GM23338 (cell line): Measurements from ENCODE around the gene NT5C.
"Not testable (repeated sequence)": the region's sequence is repeated elsewhere in the genome, so short reads cannot be mapped to it uniquely, and the experiment has no call there.

Source experiments
- CREB1 ChIP-seq: fragments of 250-450 bp; sonication (Bioruptor Pico); IDR thresholded peaks from 2 replicates; pipeline ENCODE4 v1.5.0; 2020; ENCODE audit warnings: low read depth, mild to moderate bottlenecking, moderate library complexity
- CTCF ChIP-seq, 2 experiments: fragments of 200-600 bp in 1 of 2; sonication (generic) in 1 of 2; conservative IDR thresholded peaks; 2 replicates each; pipeline versions ENCODE4 v1.5.1 to v1.6.1; 2016 to 2017; ENCODE audit warnings: antibody characterized with exemption in 2 of 2, low read depth in 2 of 2, mild to moderate bottlenecking in 2 of 2, moderate library complexity in 1 of 2
- ETS1 ChIP-seq: IDR thresholded peaks from 2 replicates; pipeline ENCODE4 v1.6.1; 2016; ENCODE audit warnings: antibody characterized with exemption
- EZH2 ChIP-seq: fragments of 200-600 bp; sonication (generic); IDR thresholded peaks from one replicate; pipeline ENCODE4 v1.8.0; 2017; ENCODE audit warnings: antibody characterized with exemption, mild to moderate bottlenecking, low read depth; ENCODE audit not compliant: unreplicated experiment
- EZH2phosphoT487 ChIP-seq: fragments of 200-600 bp; sonication (generic); IDR thresholded peaks from one replicate; pipeline ENCODE4 v1.8.1; 2018; ENCODE audit warnings: antibody characterized with exemption; ENCODE audit not compliant: unreplicated experiment
- JUNB ChIP-seq: IDR thresholded peaks from one replicate; pipeline ENCODE4 v1.6.1; 2016; ENCODE audit warnings: antibody characterized with exemption; ENCODE audit not compliant: unreplicated experiment
- NANOG ChIP-seq: IDR thresholded peaks from 2 replicates; pipeline ENCODE4 v1.6.1; 2016; ENCODE audit warnings: antibody characterized with exemption, borderline replicate concordance
- POLR2AphosphoS5 ChIP-seq: IDR thresholded peaks from 2 replicates; pipeline ENCODE4 v1.6.1; 2016; ENCODE audit warnings: antibody characterized with exemption, low read depth
- STAT1 ChIP-seq: IDR thresholded peaks from one replicate; pipeline ENCODE4 v1.6.1; 2016; ENCODE audit warnings: antibody characterized with exemption; ENCODE audit not compliant: unreplicated experiment
- ZNF114 ChIP-seq: fragments of 250-450 bp; sonication (Bioruptor Pico); IDR thresholded peaks from 2 replicates; pipeline ENCODE4 v1.5.0; 2020; ENCODE audit warnings: mild to moderate bottlenecking, moderate library complexity
- ZNF331 ChIP-seq: fragments of 250-450 bp; sonication (Bioruptor Pico); IDR thresholded peaks from 2 replicates; pipeline ENCODE4 v1.5.0; 2020; ENCODE audit warnings: low read depth, mild to moderate bottlenecking, moderate library complexity
- TF ChIP-seq, protein P1 (sequence below): IDR thresholded peaks from one replicate; pipeline ENCODE4 v1.6.1; 2018; ENCODE audit warnings: antibody characterized with exemption; ENCODE audit not compliant: unreplicated experiment
- TF ChIP-seq, protein P2 (sequence below): fragments of 250-450 bp; sonication (Bioruptor Pico); IDR thresholded peaks from 2 replicates; pipeline ENCODE4 v1.5.0; 2020; ENCODE audit warnings: mild to moderate bottlenecking, moderate library complexity

GRCh38 chr17:75127936-75128335 is 3.6 kb downstream of the NT5C start:
- not testable (repeated sequence) for TF ChIP-seq CTCF (conservative IDR thresholded peaks at IDR 0.05; ENCODE audit: low read depth in 2 of 2); JUNB; POLR2AphosphoS5; EZH2; EZH2phosphoT487; NANOG; STAT1; CREB1 (CRISPR knock-in tag); ETS1; ZNF331 (CRISPR knock-in tag); ZNF114 (CRISPR knock-in tag)
- TF ChIP-seq, protein P1, sequence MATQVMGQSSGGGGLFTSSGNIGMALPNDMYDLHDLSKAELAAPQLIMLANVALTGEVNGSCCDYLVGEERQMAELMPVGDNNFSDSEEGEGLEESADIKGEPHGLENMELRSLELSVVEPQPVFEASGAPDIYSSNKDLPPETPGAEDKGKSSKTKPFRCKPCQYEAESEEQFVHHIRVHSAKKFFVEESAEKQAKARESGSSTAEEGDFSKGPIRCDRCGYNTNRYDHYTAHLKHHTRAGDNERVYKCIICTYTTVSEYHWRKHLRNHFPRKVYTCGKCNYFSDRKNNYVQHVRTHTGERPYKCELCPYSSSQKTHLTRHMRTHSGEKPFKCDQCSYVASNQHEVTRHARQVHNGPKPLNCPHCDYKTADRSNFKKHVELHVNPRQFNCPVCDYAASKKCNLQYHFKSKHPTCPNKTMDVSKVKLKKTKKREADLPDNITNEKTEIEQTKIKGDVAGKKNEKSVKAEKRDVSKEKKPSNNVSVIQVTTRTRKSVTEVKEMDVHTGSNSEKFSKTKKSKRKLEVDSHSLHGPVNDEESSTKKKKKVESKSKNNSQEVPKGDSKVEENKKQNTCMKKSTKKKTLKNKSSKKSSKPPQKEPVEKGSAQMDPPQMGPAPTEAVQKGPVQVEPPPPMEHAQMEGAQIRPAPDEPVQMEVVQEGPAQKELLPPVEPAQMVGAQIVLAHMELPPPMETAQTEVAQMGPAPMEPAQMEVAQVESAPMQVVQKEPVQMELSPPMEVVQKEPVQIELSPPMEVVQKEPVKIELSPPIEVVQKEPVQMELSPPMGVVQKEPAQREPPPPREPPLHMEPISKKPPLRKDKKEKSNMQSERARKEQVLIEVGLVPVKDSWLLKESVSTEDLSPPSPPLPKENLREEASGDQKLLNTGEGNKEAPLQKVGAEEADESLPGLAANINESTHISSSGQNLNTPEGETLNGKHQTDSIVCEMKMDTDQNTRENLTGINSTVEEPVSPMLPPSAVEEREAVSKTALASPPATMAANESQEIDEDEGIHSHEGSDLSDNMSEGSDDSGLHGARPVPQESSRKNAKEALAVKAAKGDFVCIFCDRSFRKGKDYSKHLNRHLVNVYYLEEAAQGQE = not testable (repeated sequence)
- TF ChIP-seq, protein P2, sequence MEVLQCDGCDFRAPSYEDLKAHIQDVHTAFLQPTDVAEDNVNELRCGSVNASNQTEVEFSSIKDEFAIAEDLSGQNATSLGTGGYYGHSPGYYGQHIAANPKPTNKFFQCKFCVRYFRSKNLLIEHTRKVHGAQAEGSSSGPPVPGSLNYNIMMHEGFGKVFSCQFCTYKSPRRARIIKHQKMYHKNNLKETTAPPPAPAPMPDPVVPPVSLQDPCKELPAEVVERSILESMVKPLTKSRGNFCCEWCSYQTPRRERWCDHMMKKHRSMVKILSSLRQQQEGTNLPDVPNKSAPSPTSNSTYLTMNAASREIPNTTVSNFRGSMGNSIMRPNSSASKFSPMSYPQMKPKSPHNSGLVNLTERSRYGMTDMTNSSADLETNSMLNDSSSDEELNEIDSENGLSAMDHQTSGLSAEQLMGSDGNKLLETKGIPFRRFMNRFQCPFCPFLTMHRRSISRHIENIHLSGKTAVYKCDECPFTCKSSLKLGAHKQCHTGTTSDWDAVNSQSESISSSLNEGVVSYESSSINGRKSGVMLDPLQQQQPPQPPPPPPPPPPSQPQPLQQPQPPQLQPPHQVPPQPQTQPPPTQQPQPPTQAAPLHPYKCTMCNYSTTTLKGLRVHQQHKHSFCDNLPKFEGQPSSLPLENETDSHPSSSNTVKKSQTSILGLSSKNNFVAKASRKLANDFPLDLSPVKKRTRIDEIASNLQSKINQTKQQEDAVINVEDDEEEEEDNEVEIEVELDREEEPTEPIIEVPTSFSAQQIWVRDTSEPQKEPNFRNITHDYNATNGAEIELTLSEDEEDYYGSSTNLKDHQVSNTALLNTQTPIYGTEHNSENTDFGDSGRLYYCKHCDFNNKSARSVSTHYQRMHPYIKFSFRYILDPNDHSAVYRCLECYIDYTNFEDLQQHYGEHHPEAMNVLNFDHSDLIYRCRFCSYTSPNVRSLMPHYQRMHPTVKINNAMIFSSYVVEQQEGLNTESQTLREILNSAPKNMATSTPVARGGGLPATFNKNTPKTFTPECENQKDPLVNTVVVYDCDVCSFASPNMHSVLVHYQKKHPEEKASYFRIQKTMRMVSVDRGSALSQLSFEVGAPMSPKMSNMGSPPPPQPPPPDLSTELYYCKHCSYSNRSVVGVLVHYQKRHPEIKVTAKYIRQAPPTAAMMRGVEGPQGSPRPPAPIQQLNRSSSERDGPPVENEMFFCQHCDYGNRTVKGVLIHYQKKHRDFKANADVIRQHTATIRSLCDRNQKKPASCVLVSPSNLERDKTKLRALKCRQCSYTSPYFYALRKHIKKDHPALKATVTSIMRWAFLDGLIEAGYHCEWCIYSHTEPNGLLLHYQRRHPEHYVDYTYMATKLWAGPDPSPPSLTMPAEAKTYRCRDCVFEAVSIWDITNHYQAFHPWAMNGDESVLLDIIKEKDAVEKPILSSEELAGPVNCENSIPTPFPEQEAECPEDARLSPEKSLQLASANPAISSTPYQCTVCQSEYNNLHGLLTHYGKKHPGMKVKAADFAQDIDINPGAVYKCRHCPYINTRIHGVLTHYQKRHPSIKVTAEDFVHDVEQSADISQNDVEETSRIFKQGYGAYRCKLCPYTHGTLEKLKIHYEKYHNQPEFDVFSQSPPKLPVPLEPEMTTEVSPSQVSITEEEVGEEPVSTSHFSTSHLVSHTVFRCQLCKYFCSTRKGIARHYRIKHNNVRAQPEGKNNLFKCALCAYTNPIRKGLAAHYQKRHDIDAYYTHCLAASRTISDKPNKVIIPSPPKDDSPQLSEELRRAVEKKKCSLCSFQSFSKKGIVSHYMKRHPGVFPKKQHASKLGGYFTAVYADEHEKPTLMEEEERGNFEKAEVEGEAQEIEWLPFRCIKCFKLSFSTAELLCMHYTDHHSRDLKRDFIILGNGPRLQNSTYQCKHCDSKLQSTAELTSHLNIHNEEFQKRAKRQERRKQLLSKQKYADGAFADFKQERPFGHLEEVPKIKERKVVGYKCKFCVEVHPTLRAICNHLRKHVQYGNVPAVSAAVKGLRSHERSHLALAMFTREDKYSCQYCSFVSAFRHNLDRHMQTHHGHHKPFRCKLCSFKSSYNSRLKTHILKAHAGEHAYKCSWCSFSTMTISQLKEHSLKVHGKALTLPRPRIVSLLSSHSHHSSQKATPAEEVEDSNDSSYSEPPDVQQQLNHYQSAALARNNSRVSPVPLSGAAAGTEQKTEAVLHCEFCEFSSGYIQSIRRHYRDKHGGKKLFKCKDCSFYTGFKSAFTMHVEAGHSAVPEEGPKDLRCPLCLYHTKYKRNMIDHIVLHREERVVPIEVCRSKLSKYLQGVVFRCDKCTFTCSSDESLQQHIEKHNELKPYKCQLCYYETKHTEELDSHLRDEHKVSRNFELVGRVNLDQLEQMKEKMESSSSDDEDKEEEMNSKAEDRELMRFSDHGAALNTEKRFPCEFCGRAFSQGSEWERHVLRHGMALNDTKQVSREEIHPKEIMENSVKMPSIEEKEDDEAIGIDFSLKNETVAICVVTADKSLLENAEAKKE = not testable (repeated sequence)
